Activated T-cell treated with anti-CD3 and anti-CD28 coated beads, Interleukin-2, amount 50 U/mL, for 72 hours (primary cell): ENCODE results near the gene EXOC2. TPM values are rescaled to one million over a fixed set of nuclear protein-coding genes. Genes with fewer than 3 reads are reported as not detected.
A peak's percentile ranks its signal among the peaks of the same experiment; 100 is the strongest.

Source experiments
- ATAC-seq, 2 donors: fragments of 150-1000 bp; cut with Tn5 transposase; replicated peaks in 1 of 2; 2 replicates each; pipeline ENCODE4 v1.10.0; 2021; ENCODE audit warnings: moderate library complexity in 2 of 2, mild to moderate bottlenecking in 1 of 2
- DNase-seq, 2 donors: peaks; one replicate each; pipeline ENCODE4 v3.0.0; 2021 to 2022; ENCODE audit warnings: mixed read lengths in 1 of 2
- H3K27ac Mint-ChIP-seq: one replicate; pipeline ENCODE4 v1.8.0; 2022; ENCODE audit warnings: mild to moderate bottlenecking, moderate library complexity, mixed read lengths
- H3K27me3 Mint-ChIP-seq: one replicate; pipeline ENCODE4 v1.8.0; 2022; ENCODE audit warnings: low read depth, mixed read lengths
- H3K36me3 Mint-ChIP-seq, 2 donors: one replicate each; pipeline ENCODE4 v1.8.0; 2022; ENCODE audit warnings: mixed read lengths in 2 of 2, mild to moderate bottlenecking in 1 of 2; ENCODE audit not compliant: insufficient read depth in 2 of 2
- H3K4me1 Mint-ChIP-seq: one replicate; pipeline ENCODE4 v1.8.0; 2022; ENCODE audit warnings: low read depth, mixed read lengths
- H3K4me3 Mint-ChIP-seq, 2 donors: one replicate each; pipeline ENCODE4 v1.8.0; 2022; ENCODE audit warnings: mild to moderate bottlenecking in 2 of 2, mixed read lengths in 2 of 2, moderate library complexity in 2 of 2
- H3K9me3 Mint-ChIP-seq, 2 donors: one replicate each; pipeline ENCODE4 v1.8.0; 2022; ENCODE audit warnings: mixed read lengths in 2 of 2
- total RNA-seq, 2 donors: library from RNA; stranded (reverse); gene quantifications; one replicate each; pipeline ENCODE4 v1.2.3, GENCODE V29; 2022

The EXOC2 gene
- total RNA-seq, 2 donors from 2014 or later, result 42.2 to 46.1 TPM

- peaks cover 10 to 11% of the 10 kb centered on the region in 2 donors for H3K9me3 Mint-ChIP-seq
- H3K4me1 Mint-ChIP-seq, result peaks cover 40% of the 10 kb centered on the region
- DNase-seq, result no peak
- H3K4me3 Mint-ChIP-seq, result no peak overlapping the region
- H3K36me3 Mint-ChIP-seq, result peaks cover 12 to 20% of the 10 kb centered on the region in 2 donors
- no peak for ATAC-seq
- H3K27ac Mint-ChIP-seq, result no peak overlapping the region
- no peaks in the 10 kb centered on the region for H3K27me3 Mint-ChIP-seq
These were observed 236.5 kb downstream of the EXOC2 start for GRCh38 chr6:456358-456867.

- peaks cover 34% of the 10 kb centered on the region for H3K4me1 Mint-ChIP-seq
- DNase-seq (no peak), ATAC-seq (no peak)
- peak overlapping the region in 1 of 2 donors; percentile 11 for H3K4me3 Mint-ChIP-seq
- no peaks in the 10 kb centered on the region for H3K27me3 Mint-ChIP-seq
- H3K27ac Mint-ChIP-seq, result no peak overlapping the region
- H3K36me3 Mint-ChIP-seq, result peaks cover 12 to 22% of the 10 kb centered on the region in 2 donors
- peaks cover 10 to 11% of the 10 kb centered on the region in 2 donors for H3K9me3 Mint-ChIP-seq
These were observed 237.1 kb downstream of the EXOC2 start for GRCh38 chr6:455835-456234.

GRCh38 chr6:455006-455585 is 237.8 kb downstream of the EXOC2 start:
- peak overlapping the region; percentile 57 to 64 for H3K4me3 Mint-ChIP-seq
- ATAC-seq (peak; percentile 95 to 97), DNase-seq (peak; percentile 57 to 75)
- peaks cover 27% of the 10 kb centered on the region for H3K4me1 Mint-ChIP-seq
- H3K27ac Mint-ChIP-seq, result peak overlapping the region; percentile 19
- peaks cover 10 to 11% of the 10 kb centered on the region in 2 donors for H3K9me3 Mint-ChIP-seq
- peaks cover 12 to 22% of the 10 kb centered on the region in 2 donors for H3K36me3 Mint-ChIP-seq
- no peaks in the 10 kb centered on the region for H3K27me3 Mint-ChIP-seq

GRCh38 chr6:454148-454991 is 238.6 kb downstream of the EXOC2 start:
- peak overlapping the region; percentile 19 for H3K27ac Mint-ChIP-seq
- ATAC-seq, result peak; percentile 7 to 8
- peaks cover 12 to 25% of the 10 kb centered on the region in 2 donors for H3K36me3 Mint-ChIP-seq
- H3K9me3 Mint-ChIP-seq, result peaks cover 10 to 11% of the 10 kb centered on the region in 2 donors
- DNase-seq, result no peak
- H3K27me3 Mint-ChIP-seq, result no peaks in the 10 kb centered on the region
- H3K4me3 Mint-ChIP-seq, result peak overlapping the region; percentile 57 to 64
- peaks cover 22% of the 10 kb centered on the region for H3K4me1 Mint-ChIP-seq

GRCh38 chr6:453152-453551 is 239.8 kb downstream of the EXOC2 start:
- no peak overlapping the region for H3K4me3 Mint-ChIP-seq
- DNase-seq, result no peak

GRCh38 chr6:452301-453067 is 240.5 kb downstream of the EXOC2 start:
- Mint-ChIP-seq H3K27ac (no peak overlapping the region), H3K27me3 (no peaks in the 10 kb centered on the region), H3K9me3 (peaks cover 4 to 7% of the 10 kb centered on the region in 2 donors), H3K4me1 (peaks cover 38% of the 10 kb centered on the region), H3K4me3 (no peak overlapping the region), H3K36me3 (peaks cover 13 to 19% of the 10 kb centered on the region in 2 donors)
- no peak for ATAC-seq
- DNase-seq, result no peak

More at GRCh38 chr6:453152-453551, 239.8 kb downstream of the EXOC2 start:
- no peaks in the 10 kb centered on the region for H3K27me3 Mint-ChIP-seq
- peaks cover 14 to 23% of the 10 kb centered on the region in 2 donors for H3K36me3 Mint-ChIP-seq
- peaks cover 7 to 10% of the 10 kb centered on the region in 2 donors for H3K9me3 Mint-ChIP-seq
- no peak for ATAC-seq
- no peak overlapping the region for H3K27ac Mint-ChIP-seq
- peaks cover 32% of the 10 kb centered on the region for H3K4me1 Mint-ChIP-seq

- Mint-ChIP-seq H3K4me3 (no peak overlapping the region), H3K4me1 (peaks cover 45% of the 10 kb centered on the region), H3K36me3 (peaks cover 9 to 13% of the 10 kb centered on the region in 2 donors), H3K27me3 (no peaks in the 10 kb centered on the region), H3K27ac (no peak overlapping the region), H3K9me3 (peaks cover 0 to under 1% of the 10 kb centered on the region in 2 donors)
- no peak for DNase-seq
- no peak for ATAC-seq
These were observed 241.1 kb downstream of the EXOC2 start for GRCh38 chr6:451847-452246.

GRCh38 chr6:451336-451735 is 241.6 kb downstream of the EXOC2 start:
- H3K27ac Mint-ChIP-seq, result no peak overlapping the region
- ATAC-seq, result no peak
- no peak overlapping the region for H3K4me3 Mint-ChIP-seq
- no peak for DNase-seq
- no peaks in the 10 kb centered on the region for H3K27me3 Mint-ChIP-seq
- no peaks in the 10 kb centered on the region for H3K9me3 Mint-ChIP-seq
- H3K36me3 Mint-ChIP-seq, result peaks cover 8 to 12% of the 10 kb centered on the region in 2 donors
- peaks cover 50% of the 10 kb centered on the region for H3K4me1 Mint-ChIP-seq

GRCh38 chr6:449486-450419 is 243.2 kb downstream of the EXOC2 start:
- DNase-seq (no peak), ATAC-seq (no peak)
- peaks cover 8 to 13% of the 10 kb centered on the region in 2 donors for H3K36me3 Mint-ChIP-seq
- H3K27me3 Mint-ChIP-seq, result no peaks in the 10 kb centered on the region
- peak overlapping the region; percentile 8 for H3K27ac Mint-ChIP-seq
- H3K9me3 Mint-ChIP-seq, result no peaks in the 10 kb centered on the region
- peaks cover 53% of the 10 kb centered on the region for H3K4me1 Mint-ChIP-seq
- H3K4me3 Mint-ChIP-seq, result no peak overlapping the region

- peaks cover 54% of the 10 kb centered on the region for H3K4me1 Mint-ChIP-seq
- no peak overlapping the region for H3K4me3 Mint-ChIP-seq
- H3K9me3 Mint-ChIP-seq, result no peaks in the 10 kb centered on the region
- peak overlapping the region; percentile 8 for H3K27ac Mint-ChIP-seq
- no peaks in the 10 kb centered on the region for H3K27me3 Mint-ChIP-seq
- DNase-seq (no peak), ATAC-seq (no peak)
- H3K36me3 Mint-ChIP-seq, result peaks cover 8 to 13% of the 10 kb centered on the region in 2 donors
These were observed 243.9 kb downstream of the EXOC2 start for GRCh38 chr6:449057-449430.

GRCh38 chr6:448296-449056 is 244.5 kb downstream of the EXOC2 start:
- Mint-ChIP-seq H3K9me3 (no peaks in the 10 kb centered on the region), H3K27ac (peak overlapping the region; percentile 94), H3K4me1 (peaks cover 57% of the 10 kb centered on the region), H3K27me3 (no peaks in the 10 kb centered on the region), H3K4me3 (peak overlapping the region; percentile 79 to 80), H3K36me3 (peaks cover 8 to 13% of the 10 kb centered on the region in 2 donors)
- no peak for DNase-seq
- no peak for ATAC-seq
